HepG2 (cell line): ENCODE measurements around the gene CYP2J2. TPM values are rescaled to one million over a fixed set of nuclear protein-coding genes. Genes with fewer than 3 reads are reported as not detected.

ENCODE experiments used
- ATAC-seq: fragments of 200-7000 bp; cut with Tn5 transposase; 3 replicates; pipeline ENCODE4 v1.9.1; 2020; ENCODE audit warnings: mild to moderate bottlenecking, moderate library complexity
- BruUV-seq: library from RNA; stranded (reverse); fragments of 400-500 nt; replicated peaks from 2 replicates; lab custom pipeline; 2021; lab: Mats Ljungman, UMichigan
- CTCF ChIA-PET: fragments of 300-600 bp; formaldehyde crosslinking; extraction: SDS; loops from one replicate; lab custom pipeline; 2021; ENCODE audit warnings: low total read pairs, inconsistent platforms, low intra/inter-chr PET ratio; lab: Yijun Ruan, JAX
- POLR2A ChIA-PET: fragments of 350-600 bp; sonication (Branson Sonifier 250); formaldehyde crosslinking; loops from one replicate; lab custom pipeline; 2020; ENCODE audit warnings: antibody characterized with exemption, inconsistent platforms; lab: Yijun Ruan, JAX
- DNase-seq: peaks from one replicate; pipeline ENCODE4 v3.0.0-alpha.2; 2015; ENCODE audit warnings: low spot score
- FAIRE-seq: peaks from 3 replicates; lab custom pipeline; 2011; peaks lifted over from hg19 to GRCh38; lab: Jason Lieb, UNC
- H2AFZ ChIP-seq: one replicate; pipeline ENCODE4 v1.6.1; 2011; ENCODE audit warnings: low read length, inconsistent platforms
- H3K27ac ChIP-seq: fragments of 300-600 bp; 3 replicates; pipeline ENCODE4 v1.8.0; 2011; ENCODE audit warnings: mixed run types, mild to moderate bottlenecking, mixed read lengths, low read length, inconsistent platforms; ENCODE audit not compliant: insufficient read depth; ENCODE audit errors: extremely low read length
- H3K27me3 ChIP-seq, 2 experiments: fragments of 200-600 bp in 1 of 2; 2 replicates in 1 of 2; 3 replicates in 1 of 2; pipeline versions ENCODE4 v1.6.0 to v1.8.0; 2011; ENCODE audit warnings: low read length in 2 of 2, mild to moderate bottlenecking in 2 of 2, moderate library complexity in 2 of 2, inconsistent platforms in 1 of 2; ENCODE audit not compliant: insufficient read depth in 2 of 2, control insufficient read depth in 1 of 2
- H3K36me3 ChIP-seq, 2 experiments: fragments of 200-600 bp in 1 of 2; replicated peaks in 1 of 2; 2 replicates in 1 of 2; 3 replicates in 1 of 2; pipeline versions ENCODE4 v1.5.1 to v1.8.0; 2011; ENCODE audit warnings: low read length in 2 of 2, inconsistent platforms in 1 of 2; ENCODE audit not compliant: insufficient read depth in 2 of 2, control insufficient read depth in 1 of 2
- H3K4me1 ChIP-seq: 2 replicates; pipeline ENCODE4 v1.5.1; 2012; ENCODE audit warnings: low read length, inconsistent platforms; ENCODE audit not compliant: insufficient read depth
- H3K4me2 ChIP-seq: 2 replicates; pipeline ENCODE4 v1.6.0; 2011; ENCODE audit warnings: low read depth, low read length, inconsistent platforms
- H3K4me3 ChIP-seq, 3 experiments: fragments of 200-600 bp in 1 of 3; sonication (generic), shearing (Covaris generic) in 1 of 3; replicated peaks in 1 of 3; 2 replicates each; pipeline ENCODE4 v1.5.1; 2011 to 2016; ENCODE audit warnings: low read length in 3 of 3, inconsistent platforms in 2 of 3, low read depth in 2 of 3, mild to moderate bottlenecking in 2 of 3, control low read depth in 1 of 3, mixed read lengths in 1 of 3; ENCODE audit not compliant: insufficient read depth in 1 of 3
- H3K79me2 ChIP-seq: one replicate; pipeline ENCODE4 v1.6.1; 2011; ENCODE audit warnings: low read length, inconsistent platforms; ENCODE audit not compliant: insufficient read depth
- H3K9ac ChIP-seq: 2 replicates; pipeline ENCODE4 v1.6.0; 2011; ENCODE audit warnings: mild to moderate bottlenecking, low read depth, low read length, inconsistent platforms; ENCODE audit not compliant: insufficient read depth
- H3K9me3 ChIP-seq: 2 replicates; pipeline ENCODE4 v1.5.1; 2012; ENCODE audit warnings: mild to moderate bottlenecking, low read length
- H4K20me1 ChIP-seq: 2 replicates; pipeline ENCODE4 v1.6.0; 2011; ENCODE audit warnings: inconsistent platforms, mild to moderate bottlenecking, low read length, moderate library complexity; ENCODE audit not compliant: insufficient read depth
- CCDC6 ChIP-seq: sonication (generic); formaldehyde crosslinking; IDR thresholded peaks from 2 replicates; pipeline ENCODE4 v1.8.1; 2022; ENCODE audit warnings: mild to moderate bottlenecking, missing genetic modification reagents, moderate library complexity
- JDP2 ChIP-seq: sonication (generic); formaldehyde crosslinking; IDR thresholded peaks from 2 replicates; pipeline ENCODE4 v1.8.1; 2022; ENCODE audit warnings: missing genetic modification reagents, borderline replicate concordance
- MXI1 ChIP-seq: IDR thresholded peaks from 3 replicates; pipeline ENCODE4 v1.6.1; 2012; ENCODE audit warnings: low read depth, low read length, inconsistent platforms, borderline replicate concordance
- TAF1 ChIP-seq: sonication (generic); formaldehyde crosslinking; IDR thresholded peaks from 2 replicates; pipeline ENCODE4 v1.4.0; 2020; ENCODE audit warnings: missing genetic modification reagents
- ZC3H13 ChIP-seq: sonication (generic); formaldehyde crosslinking; IDR thresholded peaks from 2 replicates; pipeline ENCODE4 v1.8.1; 2023; ENCODE audit warnings: mild to moderate bottlenecking, missing genetic modification reagents, moderate library complexity
- ZNF335 ChIP-seq: sonication (generic); formaldehyde crosslinking; IDR thresholded peaks from 2 replicates; pipeline ENCODE4 v1.4.0; 2020; ENCODE audit warnings: missing genetic modification reagents
- ZNF839 ChIP-seq: sonication (generic); formaldehyde crosslinking; IDR thresholded peaks from 2 replicates; pipeline ENCODE4 v1.4.0; 2020; ENCODE audit warnings: missing genetic modification reagents, mild to moderate bottlenecking, borderline replicate concordance
- WGBS: methylation state at CpG from one replicate; pipeline ENCODE4 v1.1.6; 2017; ENCODE audit warnings: low lambda C conversion rate; 5-methylcytosine and 5-hydroxymethylcytosine counted together
- in situ Hi-C: cut with HindIII; loops from 2 replicates; pipeline ENCODE4 v1.10.0; 2017; ENCODE audit warnings: low pct_unique_long_range_greater_than_20kb; ENCODE audit not compliant: extremely low pct_ligation_motif_present
- intact Hi-C: fragments of 100-400 bp; cut with micrococcal nuclease; formaldehyde crosslinking; loops from one replicate; pipeline ENCODE4 v1.10.0; 2022; ENCODE audit not compliant: unreplicated experiment
- polyA plus RNA-seq, 8 experiments: library from polyadenylated mRNA; depleted of rRNA in 3 of 8; stranded (reverse) in 7 of 8; unstranded in 1 of 8; fragments of >200 nt; fragmentation: Illumina TruSeq in 4 of 8; extraction: Trizol in 4 of 8; gene quantifications; 2 replicates each; pipeline versions ENCODE4 v1.2.1 to v1.2.3, GENCODE V29; 2011 to 2016; ENCODE audit warnings: low read depth in 4 of 8, missing spikeins in 1 of 8, mixed read lengths in 1 of 8; ENCODE audit not compliant: insufficient read depth in 1 of 8
- total RNA-seq, 5 experiments: library from RNA; depleted of rRNA; stranded (reverse); fragments of >200 nt; fragmentation: Illumina TruSeq; extraction: Trizol; gene quantifications; 2 replicates each; pipeline ENCODE4 v1.2.3, GENCODE V29; 2016; ENCODE audit warnings: low read depth in 1 of 5
- TF ChIP-seq, protein P1 (sequence below): sonication (generic); formaldehyde crosslinking; IDR thresholded peaks from 2 replicates; pipeline ENCODE4 v1.5.1; 2020; ENCODE audit warnings: missing genetic modification reagents, mild to moderate bottlenecking, borderline replicate concordance
- TF ChIP-seq, protein P2 (sequence below): sonication (generic); formaldehyde crosslinking; conservative IDR thresholded peaks from 2 replicates; pipeline ENCODE4 v1.8.0; 2022; ENCODE audit warnings: mild to moderate bottlenecking, moderate library complexity, missing genetic modification reagents
- TF ChIP-seq, protein P3 (sequence below): sonication (generic); formaldehyde crosslinking; IDR thresholded peaks from 2 replicates; pipeline ENCODE4 v1.8.1; 2023; ENCODE audit warnings: mild to moderate bottlenecking, missing genetic modification reagents

CYP2J2 gene
- total and polyA plus RNA-seq, 2 of the 13 experiments (the other 11 are each of a cell fraction or from before 2014, with no cell fraction given), result 2.1 to 5.9 TPM

DNA sequence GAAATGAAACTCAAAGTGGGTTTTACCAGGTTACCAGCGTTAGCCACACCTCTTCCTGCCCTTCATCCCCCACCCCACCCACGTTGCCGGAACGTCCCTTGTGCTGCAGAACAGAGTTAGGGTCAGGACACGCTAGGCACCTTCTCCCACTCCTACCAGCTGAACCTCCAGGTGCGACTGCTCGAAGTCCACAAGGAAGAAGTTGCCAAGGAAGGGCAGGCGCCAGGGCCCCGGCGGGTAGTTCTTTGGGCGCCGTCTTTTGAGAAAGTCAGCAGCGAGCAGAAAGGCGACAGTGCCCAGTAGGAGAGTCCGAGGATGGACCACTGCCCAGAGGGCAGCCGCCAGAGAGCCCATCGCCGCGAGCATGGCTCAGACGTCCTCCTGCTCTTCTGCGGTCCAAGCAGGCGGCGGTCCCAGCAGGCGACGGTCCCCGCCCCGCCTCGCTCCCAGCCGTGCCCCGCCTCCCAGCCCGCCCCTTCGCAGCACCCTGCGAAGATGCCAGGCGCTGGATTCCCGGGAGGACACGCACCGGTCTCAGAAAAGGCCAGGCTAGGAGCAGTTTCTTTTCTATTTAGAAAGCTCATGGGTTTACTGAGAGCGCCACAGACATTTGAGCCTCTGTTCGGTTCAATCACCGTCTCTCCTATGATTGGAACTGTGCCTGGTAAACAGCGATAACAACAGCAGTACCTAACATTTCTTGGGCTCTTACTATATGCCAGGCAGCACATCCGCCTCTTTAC is at the start of gene CYP2J2 (continued):
- TF ChIP-seq MXI1, result 0 out of 3 replicates have a peak, but pooled peaks have one; percentile 16
- TF ChIP-seq, protein P1, sequence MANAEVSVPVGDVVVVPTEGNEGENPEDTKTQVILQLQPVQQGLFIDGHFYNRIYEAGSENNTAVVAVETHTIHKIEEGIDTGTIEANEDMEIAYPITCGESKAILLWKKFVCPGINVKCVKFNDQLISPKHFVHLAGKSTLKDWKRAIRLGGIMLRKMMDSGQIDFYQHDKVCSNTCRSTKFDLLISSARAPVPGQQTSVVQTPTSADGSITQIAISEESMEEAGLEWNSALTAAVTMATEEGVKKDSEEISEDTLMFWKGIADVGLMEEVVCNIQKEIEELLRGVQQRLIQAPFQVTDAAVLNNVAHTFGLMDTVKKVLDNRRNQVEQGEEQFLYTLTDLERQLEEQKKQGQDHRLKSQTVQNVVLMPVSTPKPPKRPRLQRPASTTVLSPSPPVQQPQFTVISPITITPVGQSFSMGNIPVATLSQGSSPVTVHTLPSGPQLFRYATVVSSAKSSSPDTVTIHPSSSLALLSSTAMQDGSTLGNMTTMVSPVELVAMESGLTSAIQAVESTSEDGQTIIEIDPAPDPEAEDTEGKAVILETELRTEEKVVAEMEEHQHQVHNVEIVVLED (CRISPR knock-in tag), result peak; percentile 17; the same call in 1 of the 2 replicates
- peak; percentile 30; the same call in 1 of the 2 replicates for TF ChIP-seq TAF1 (CRISPR knock-in tag)
- TF ChIP-seq ZNF839 (CRISPR knock-in tag), result peak; percentile 68; the same call in 1 of the 2 replicates
- TF ChIP-seq ZC3H13 (CRISPR knock-in tag), result 0 out of 2 replicates have a peak, but pooled peaks have one; percentile 43

DNA sequence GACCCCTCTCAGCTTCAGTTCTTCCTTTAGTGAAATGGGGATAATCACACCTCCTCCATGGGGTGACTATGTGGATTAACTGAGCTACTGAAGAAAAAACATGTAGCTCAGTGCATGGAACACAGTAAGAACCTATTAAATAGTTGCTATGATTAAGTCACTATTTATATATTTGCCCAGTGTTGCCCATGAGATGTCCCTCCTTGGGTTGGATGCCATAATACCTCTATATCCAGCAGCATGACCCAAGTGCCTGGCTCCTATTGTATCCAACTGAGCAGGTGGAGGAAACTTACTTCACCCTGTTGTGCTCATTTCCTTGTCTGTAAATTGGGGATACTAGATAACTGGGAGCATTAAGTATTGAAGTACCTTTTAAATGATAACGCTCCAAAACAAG is 47.1 kb upstream of the CYP2J2 start:
- Histone ChIP-seq H3K9ac (no peak overlapping the region), H4K20me1 (no peaks in the 10 kb centered on the region), H3K9me3 (no peaks in the 10 kb centered on the region), H3K36me3 (no peaks in the 10 kb centered on the region)
- CTCF ChIA-PET, result no interaction called here
- FAIRE-seq, result no peak
- in situ Hi-C loops, result no loop called here
- no peak for TF ChIP-seq CCDC6 (CRISPR knock-in tag)
- TF ChIP-seq ZNF335 (CRISPR knock-in tag), result no peak
- no peak for TF ChIP-seq JDP2 (CRISPR knock-in tag)
- TF ChIP-seq, protein P2, sequence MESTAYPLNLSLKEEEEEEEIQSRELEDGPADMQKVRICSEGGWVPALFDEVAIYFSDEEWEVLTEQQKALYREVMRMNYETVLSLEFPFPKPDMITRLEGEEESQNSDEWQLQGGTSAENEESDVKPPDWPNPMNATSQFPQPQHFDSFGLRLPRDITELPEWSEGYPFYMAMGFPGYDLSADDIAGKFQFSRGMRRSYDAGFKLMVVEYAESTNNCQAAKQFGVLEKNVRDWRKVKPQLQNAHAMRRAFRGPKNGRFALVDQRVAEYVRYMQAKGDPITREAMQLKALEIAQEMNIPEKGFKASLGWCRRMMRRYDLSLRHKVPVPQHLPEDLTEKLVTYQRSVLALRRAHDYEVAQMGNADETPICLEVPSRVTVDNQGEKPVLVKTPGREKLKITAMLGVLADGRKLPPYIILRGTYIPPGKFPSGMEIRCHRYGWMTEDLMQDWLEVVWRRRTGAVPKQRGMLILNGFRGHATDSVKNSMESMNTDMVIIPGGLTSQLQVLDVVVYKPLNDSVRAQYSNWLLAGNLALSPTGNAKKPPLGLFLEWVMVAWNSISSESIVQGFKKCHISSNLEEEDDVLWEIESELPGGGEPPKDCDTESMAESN (CRISPR knock-in tag), result no peak
- TF ChIP-seq, protein P3, sequence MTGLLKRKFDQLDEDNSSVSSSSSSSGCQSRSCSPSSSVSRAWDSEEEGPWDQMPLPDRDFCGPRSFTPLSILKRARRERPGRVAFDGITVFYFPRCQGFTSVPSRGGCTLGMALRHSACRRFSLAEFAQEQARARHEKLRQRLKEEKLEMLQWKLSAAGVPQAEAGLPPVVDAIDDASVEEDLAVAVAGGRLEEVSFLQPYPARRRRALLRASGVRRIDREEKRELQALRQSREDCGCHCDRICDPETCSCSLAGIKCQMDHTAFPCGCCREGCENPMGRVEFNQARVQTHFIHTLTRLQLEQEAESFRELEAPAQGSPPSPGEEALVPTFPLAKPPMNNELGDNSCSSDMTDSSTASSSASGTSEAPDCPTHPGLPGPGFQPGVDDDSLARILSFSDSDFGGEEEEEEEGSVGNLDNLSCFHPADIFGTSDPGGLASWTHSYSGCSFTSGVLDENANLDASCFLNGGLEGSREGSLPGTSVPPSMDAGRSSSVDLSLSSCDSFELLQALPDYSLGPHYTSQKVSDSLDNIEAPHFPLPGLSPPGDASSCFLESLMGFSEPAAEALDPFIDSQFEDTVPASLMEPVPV, result no peak
- TF ChIP-seq, all 625 proteins: peak for 0
- Histone ChIP-seq H3K27ac (no peak overlapping the region), H2AFZ (no peak overlapping the region), H3K79me2 (no peaks in the 10 kb centered on the region), H3K4me3 (no peak overlapping the region), H3K27me3 (peaks cover 0 to 24% of the 10 kb centered on the region in 2 experiments; a peak in 2 of 5 replicates), H3K4me1 (peaks cover 13% of the 10 kb centered on the region), H3K4me2 (no peak overlapping the region)
- intact Hi-C loops, result loop anchor here (10.0 kb wide), 3 partner anchors 151 to 791 kb away; no protein-coding TSS in a partner anchor
- no peak for DNase-seq
- POLR2A ChIA-PET, result no interaction called here
- no TSS peak for BruUV-seq
- WGBS, result 0% methylated on average over 1 of the region's 1 CpG
- no peak for ATAC-seq
